LNCAP (cell line): Measurements from ENCODE around the gene SYCP2L.

Experiments
- CTCF ChIP-seq: fragments of 450-650 bp; IDR thresholded peaks from 2 replicates; pipeline ENCODE4 v1.5.1; 2017; ENCODE audit warnings: mild to moderate bottlenecking

The SYCP2L gene

GRCh38 chr6:10951675-10952282 is 64.9 kb downstream of the SYCP2L start:
- TF ChIP-seq CTCF: peak; percentile 63

GRCh38 chr6:10954590-10955010 is 67.7 kb downstream of the SYCP2L start:
- TF ChIP-seq CTCF: peak; percentile 33; the same call in 1 of the 2 replicates

GRCh38 chr6:10956776-10957175 is 69.9 kb downstream of the SYCP2L start:
- TF ChIP-seq CTCF: no peak

GRCh38 chr6:10957414-10957886 is 70.6 kb downstream of the SYCP2L start:
- TF ChIP-seq CTCF: no peak

- no peak for TF ChIP-seq CTCF
Observed at GRCh38 chr6:10960171-10960570, 73.3 kb downstream of the SYCP2L start.

- TF ChIP-seq CTCF: no peak
Observed at GRCh38 chr6:10961837-10962236, 75.0 kb downstream of the SYCP2L start.

GRCh38 chr6:10962673-10963072 is 75.8 kb downstream of the SYCP2L start:
- no peak for TF ChIP-seq CTCF

- TF ChIP-seq CTCF: no peak
Observed at GRCh38 chr6:10963113-10963512, 76.3 kb downstream of the SYCP2L start.
